Measurements from ENCODE around the gene DICER1.

Gene DICER1

DNA sequence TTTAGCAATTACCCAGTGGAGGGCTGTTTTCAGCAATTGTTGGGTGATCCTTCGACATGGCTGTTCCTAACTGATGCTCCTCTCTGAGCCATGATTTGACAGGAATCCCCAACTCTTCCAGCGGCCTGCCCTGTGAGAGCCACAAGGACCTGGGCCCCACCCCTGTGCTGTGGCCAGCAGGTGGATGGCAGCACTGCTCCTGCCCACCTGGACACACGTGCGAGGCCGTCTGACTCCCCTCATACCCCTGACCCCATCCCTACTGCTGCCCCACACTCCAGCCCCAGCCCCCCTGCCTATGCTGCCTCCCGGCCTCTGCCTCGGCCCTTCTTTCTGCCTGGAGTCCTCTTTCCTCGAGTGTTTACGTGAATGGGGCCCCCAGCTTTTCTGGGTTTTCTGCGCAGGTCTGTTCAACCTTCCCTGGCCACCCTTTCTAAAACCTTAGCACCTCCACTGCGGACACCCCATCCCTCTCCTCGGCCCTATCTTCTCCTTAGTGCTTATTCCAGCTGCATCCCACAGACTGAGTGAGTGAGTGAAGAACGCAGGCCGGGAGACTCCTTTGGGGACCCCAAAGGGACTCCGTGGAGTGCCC lies 111.4 kb downstream of the DICER1 start:
- no peak overlapping the region for H3K4me3 ChIP-seq (replicated peaks; ENCODE audit: low read depth, low read length)
- TF ChIP-seq, protein P1, sequence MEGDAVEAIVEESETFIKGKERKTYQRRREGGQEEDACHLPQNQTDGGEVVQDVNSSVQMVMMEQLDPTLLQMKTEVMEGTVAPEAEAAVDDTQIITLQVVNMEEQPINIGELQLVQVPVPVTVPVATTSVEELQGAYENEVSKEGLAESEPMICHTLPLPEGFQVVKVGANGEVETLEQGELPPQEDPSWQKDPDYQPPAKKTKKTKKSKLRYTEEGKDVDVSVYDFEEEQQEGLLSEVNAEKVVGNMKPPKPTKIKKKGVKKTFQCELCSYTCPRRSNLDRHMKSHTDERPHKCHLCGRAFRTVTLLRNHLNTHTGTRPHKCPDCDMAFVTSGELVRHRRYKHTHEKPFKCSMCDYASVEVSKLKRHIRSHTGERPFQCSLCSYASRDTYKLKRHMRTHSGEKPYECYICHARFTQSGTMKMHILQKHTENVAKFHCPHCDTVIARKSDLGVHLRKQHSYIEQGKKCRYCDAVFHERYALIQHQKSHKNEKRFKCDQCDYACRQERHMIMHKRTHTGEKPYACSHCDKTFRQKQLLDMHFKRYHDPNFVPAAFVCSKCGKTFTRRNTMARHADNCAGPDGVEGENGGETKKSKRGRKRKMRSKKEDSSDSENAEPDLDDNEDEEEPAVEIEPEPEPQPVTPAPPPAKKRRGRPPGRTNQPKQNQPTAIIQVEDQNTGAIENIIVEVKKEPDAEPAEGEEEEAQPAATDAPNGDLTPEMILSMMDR (IDR thresholded peaks at IDR 0.05; ENCODE audit: low read depth, low read length, missing control alignments) = no peak
- DNase-seq (ENCODE audit: extremely low read depth, low read depth) = no peak

DNA sequence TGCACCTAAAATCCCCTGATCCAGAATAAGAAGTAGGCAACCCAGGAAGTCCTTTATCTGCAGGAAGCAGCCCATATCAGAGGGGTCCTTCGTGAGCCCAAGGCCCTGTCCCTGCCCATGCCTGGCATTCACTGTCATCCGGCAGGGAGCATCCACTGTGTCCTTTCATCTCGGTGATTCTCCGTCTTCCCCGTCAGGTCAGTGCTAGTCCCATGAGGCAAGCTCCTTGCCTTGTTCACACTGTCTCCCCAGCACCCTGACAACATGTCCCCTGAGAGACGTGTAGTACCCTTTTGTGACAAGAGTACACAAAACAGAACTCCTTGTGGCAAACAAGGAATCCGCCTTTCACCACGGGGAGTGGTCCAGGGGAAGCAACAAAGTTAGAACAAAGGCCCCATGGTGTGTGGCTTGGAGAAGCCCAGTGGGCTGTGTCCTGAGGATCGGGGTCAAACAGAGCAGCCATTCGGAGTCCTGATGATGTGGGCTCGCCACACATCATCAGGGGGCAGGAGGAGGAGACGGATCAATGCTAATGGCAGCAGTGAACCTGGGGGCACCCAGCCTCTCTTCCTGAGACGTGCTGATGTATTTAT lies 112.1 kb downstream of the DICER1 start:
- DNase-seq (ENCODE audit: extremely low read depth, low read depth) = no peak
- no peak overlapping the region for H3K4me3 ChIP-seq (replicated peaks; ENCODE audit: low read depth, low read length)
- TF ChIP-seq, protein P1 (IDR thresholded peaks at IDR 0.05; ENCODE audit: low read depth, low read length, missing control alignments) = no peak

DNA sequence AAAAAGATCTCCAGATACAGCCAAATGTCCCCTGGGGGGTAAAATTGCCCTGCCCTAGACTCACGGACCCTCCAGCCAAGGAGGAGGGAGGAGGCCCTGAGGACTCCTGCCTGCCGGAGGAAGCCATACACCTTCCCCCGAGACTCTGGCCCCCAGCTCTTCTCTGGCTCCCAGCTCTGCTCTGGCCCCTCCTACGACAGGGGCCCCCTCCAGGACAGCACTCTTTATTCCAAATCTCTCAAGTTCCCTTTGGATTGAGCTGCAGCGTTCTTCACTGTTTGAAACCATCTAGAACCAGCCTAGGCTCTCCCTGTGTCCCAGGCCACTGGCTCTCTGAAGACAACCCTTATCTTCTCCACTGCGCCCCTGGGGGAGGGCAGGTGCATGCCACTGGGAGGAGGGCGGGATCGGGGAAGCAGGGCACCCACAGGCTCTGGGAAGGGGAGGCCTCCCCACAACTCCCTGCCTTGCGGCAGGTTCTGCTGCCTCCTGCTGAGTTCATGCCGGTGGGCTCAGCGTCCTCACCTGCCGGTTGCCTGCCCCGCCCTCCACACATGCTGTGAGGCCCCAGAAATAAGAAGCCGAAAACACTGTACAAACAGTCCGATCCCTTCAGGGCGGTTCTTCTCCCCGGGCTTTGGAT lies 112.7 kb downstream of the DICER1 start:
- H3K4me3 ChIP-seq (replicated peaks; ENCODE audit: low read depth, low read length) = no peak overlapping the region
- TF ChIP-seq, protein P1 (IDR thresholded peaks at IDR 0.05; ENCODE audit: low read depth, low read length, missing control alignments) = no peak
- DNase-seq (ENCODE audit: extremely low read depth, low read depth) = no peak

DNA sequence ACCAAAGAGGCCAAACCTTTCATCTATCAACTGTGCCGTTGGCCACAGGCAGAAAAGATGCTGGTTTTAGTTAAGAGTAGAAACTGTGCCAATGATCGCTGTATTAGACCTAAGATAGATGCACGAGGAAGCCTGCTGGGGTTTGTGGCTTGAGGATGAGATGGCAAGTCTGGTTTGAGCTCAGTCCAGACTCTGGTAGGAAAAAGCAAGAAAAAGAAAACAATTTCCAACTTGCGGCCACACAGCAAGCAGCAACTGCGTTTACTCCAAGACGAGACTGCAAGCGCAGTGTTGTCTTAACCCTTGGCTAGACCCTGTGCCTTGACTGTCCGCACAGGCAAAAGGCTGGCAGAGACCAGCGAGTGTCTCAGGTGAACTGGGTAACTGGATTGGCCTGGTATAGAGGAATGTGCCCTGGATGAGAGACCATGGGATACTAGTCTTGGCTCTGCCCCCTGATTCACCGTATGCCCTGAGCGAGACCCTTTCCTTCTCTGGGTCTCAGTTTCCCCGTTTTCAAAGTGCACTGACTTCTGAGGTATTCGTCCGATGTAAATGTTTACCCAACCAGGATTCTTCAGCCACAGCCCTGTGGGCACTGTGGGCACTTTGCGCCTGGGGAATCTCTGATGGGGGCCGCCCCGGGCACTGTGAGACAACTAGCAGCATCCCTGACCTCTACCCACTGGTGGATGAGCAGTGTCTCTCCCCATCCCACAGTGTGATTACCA lies 113.4 kb downstream of the DICER1 start:
- DNase-seq (ENCODE audit: extremely low read depth, low read depth) = no peak
- TF ChIP-seq, protein P1 (IDR thresholded peaks at IDR 0.05; ENCODE audit: low read depth, low read length, missing control alignments) = no peak
- no peak overlapping the region for H3K4me3 ChIP-seq (replicated peaks; ENCODE audit: low read depth, low read length)

DNA sequence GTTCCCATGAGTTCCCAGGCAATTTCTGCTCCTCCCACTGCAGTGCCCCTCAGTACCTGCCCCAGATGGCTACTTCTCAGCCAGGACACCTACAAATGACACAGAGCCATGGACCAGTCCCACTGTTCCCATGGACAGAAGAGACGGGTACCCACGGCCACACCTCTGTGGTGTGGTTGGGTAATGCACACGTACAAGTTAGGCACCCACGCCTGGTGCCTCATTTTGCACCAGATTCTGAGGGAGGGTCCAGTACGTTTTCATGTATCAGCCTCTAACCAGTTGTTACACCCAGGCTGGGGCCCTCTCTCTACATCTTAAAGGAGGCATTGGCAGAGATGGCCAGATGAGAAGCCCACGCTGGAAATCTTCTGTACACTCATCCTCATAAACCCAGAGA lies 114.0 kb downstream of the DICER1 start:
- TF ChIP-seq, protein P1 (IDR thresholded peaks at IDR 0.05; ENCODE audit: low read depth, low read length, missing control alignments) = no peak
- no peak for DNase-seq (ENCODE audit: extremely low read depth, low read depth)
- no peak overlapping the region for H3K4me3 ChIP-seq (replicated peaks; ENCODE audit: low read depth, low read length)

DNA sequence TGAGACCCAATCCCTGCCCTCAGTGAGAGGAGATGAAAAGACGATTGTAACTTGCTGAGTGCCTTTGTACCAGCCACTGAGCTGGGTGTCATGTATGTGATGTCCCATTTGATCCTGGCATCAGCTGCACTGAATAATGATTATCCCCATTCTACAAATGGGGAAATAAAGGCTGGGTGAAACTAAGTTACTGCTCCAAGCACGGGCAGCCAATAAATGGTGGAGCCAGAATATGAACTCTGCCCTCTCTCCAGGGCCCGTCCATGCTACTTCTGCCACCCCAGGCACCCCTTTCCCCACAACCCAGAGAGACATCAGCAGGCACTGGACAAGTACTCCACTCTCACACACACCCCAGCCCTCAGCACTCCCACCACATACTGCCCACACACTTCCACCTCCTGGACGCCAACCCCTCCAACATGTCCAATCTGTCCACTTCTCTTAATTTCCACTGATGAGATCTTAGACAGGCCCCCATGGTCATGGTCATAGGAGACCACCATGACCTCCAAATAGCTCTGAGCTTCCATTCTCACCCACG lies 115.8 kb downstream of the DICER1 start:
- no peak for DNase-seq (ENCODE audit: extremely low read depth, low read depth)
- TF ChIP-seq, protein P1 (IDR thresholded peaks at IDR 0.05; ENCODE audit: low read depth, low read length, missing control alignments) = no peak
- no peak overlapping the region for H3K4me3 ChIP-seq (replicated peaks; ENCODE audit: low read depth, low read length)
